SU-DHL-6 (cell line): ENCODE measurements around the gene AXIN1.

Source experiments
- CTCF ChIP-seq: fragments of 200-600 bp; sonication (generic); IDR thresholded peaks from one replicate; pipeline ENCODE4 v1.5.1; 2017; ENCODE audit warnings: antibody characterized with exemption, mild to moderate bottlenecking, low read length, moderate library complexity; ENCODE audit not compliant: insufficient read depth, poor library complexity, severe bottlenecking
- EZH2phosphoT487 ChIP-seq: fragments of 200-600 bp; sonication (generic), shearing (Covaris generic); conservative IDR thresholded peaks from 2 replicates; pipeline ENCODE4 v1.6.1; 2018; ENCODE audit warnings: mild to moderate bottlenecking, antibody characterized with exemption, low read length, moderate library complexity, mixed read lengths

GRCh38 chr16:296276-296675, 56.2 kb downstream of the AXIN1 start:
- TF ChIP-seq CTCF (no peak), EZH2phosphoT487 (no peak)
